ENCODE measurements around the gene RGSL1.

- TF ChIP-seq, protein P1, sequence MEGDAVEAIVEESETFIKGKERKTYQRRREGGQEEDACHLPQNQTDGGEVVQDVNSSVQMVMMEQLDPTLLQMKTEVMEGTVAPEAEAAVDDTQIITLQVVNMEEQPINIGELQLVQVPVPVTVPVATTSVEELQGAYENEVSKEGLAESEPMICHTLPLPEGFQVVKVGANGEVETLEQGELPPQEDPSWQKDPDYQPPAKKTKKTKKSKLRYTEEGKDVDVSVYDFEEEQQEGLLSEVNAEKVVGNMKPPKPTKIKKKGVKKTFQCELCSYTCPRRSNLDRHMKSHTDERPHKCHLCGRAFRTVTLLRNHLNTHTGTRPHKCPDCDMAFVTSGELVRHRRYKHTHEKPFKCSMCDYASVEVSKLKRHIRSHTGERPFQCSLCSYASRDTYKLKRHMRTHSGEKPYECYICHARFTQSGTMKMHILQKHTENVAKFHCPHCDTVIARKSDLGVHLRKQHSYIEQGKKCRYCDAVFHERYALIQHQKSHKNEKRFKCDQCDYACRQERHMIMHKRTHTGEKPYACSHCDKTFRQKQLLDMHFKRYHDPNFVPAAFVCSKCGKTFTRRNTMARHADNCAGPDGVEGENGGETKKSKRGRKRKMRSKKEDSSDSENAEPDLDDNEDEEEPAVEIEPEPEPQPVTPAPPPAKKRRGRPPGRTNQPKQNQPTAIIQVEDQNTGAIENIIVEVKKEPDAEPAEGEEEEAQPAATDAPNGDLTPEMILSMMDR (IDR thresholded peaks at IDR 0.05; ENCODE audit: poor library complexity), result no peak
- TF ChIP-seq EZH2 (IDR thresholded peaks at IDR 0.05; ENCODE audit: borderline replicate concordance), result no peak
Observed at GRCh38 chr1:182428043-182428442, 21.9 kb upstream of the RGSL1 start.
